NCI-H510A (cell line): Measurements from ENCODE around the gene CASZ1.
A peak's percentile ranks its signal among the peaks of the same experiment; 100 is the strongest.

Experiments
- DNase-seq: peaks from one replicate; lab custom pipeline; 2025; lab: John Stamatoyannopoulos, UW

The CASZ1 gene

DNA sequence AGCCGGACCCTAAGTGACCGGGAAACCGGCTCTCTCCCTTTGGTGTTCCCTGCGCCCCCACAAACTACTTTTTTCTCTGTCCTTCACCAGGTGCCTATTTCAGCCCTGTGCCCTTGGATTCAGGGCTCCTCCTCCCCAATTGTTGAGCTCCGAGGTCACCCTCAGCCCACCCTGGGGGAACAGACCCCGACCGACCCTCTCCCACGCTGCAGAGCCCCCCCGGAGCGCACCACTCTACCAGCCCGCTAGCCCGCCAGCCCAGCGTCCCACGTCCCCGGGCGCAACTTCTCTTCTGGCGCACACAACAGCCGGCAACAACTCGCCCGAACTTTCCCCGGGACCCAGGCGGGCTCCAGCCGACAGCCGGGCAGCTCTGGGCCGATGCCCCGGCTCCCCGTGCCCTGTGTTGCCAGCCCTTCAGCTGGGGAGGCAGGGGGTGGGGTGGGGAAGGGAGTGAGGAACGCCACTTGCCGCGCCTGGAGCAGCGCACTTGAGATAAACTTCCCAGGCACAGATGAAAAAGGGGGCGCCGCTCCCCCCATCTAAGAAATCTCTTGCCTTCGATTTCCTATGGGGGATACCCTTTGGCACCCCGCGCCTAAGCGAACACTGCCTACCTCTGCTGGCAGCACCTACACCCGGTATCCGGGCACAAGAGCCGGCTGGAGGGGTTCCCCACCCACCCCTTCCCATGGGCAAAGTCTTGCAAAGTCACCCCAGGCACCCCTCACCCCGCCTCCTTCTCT is 997 bp downstream of the CASZ1 start:
- DNase-seq, result no peak

DNA sequence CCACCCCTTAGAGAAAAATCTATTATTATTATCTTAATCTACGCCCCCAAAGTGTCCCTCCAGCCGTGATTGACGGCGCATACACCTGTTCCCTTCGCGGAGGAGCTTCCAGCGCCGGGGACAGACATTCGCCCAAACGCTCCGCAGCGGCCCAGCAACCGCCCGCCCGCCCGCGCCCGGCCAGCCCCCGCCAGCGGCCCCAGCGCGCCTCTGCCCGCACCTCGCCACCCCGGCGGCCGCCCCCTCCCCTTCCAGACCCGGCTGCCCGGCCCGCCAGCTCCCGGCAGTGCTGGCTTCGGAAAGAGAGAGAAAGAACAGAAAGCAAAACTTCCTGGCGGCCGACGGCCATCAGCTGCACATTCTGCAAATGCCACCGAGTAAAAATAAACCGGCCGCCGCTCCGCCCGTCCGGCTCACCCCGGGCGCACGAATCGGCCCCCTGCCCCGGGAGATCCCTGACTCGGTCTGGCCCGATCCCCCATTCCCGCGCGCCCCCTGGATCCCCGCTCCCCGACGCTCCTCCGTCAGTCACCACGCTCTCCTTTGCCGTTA is 1.6 kb downstream of the CASZ1 start:
- DNase-seq, result peak; percentile 76

DNA sequence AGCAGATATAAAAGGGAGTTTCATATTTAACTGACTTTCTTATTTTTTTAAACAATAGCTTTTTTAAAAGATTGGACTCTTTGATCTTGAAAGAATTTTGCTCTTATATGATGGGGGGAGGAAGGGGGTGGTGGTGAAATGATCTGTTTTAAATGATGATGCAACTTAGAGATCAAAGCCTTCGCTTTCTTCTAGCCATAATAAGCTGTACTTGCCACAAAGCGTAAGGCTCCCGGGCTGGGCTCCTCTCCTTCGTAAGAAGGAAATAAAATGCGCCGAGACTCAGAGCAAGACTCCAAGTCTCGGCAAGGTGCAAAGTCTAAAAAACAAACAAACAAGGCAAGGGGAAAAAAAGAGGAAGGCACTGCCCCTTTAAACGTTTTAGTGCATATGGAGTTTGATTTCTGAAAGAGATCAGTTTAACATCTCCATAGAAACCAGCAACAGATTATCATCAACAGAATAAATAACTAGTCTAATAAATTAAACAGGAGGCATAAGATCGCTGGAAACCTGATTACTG is 3.3 kb downstream of the CASZ1 start:
- DNase-seq, result peak; percentile 49

DNA sequence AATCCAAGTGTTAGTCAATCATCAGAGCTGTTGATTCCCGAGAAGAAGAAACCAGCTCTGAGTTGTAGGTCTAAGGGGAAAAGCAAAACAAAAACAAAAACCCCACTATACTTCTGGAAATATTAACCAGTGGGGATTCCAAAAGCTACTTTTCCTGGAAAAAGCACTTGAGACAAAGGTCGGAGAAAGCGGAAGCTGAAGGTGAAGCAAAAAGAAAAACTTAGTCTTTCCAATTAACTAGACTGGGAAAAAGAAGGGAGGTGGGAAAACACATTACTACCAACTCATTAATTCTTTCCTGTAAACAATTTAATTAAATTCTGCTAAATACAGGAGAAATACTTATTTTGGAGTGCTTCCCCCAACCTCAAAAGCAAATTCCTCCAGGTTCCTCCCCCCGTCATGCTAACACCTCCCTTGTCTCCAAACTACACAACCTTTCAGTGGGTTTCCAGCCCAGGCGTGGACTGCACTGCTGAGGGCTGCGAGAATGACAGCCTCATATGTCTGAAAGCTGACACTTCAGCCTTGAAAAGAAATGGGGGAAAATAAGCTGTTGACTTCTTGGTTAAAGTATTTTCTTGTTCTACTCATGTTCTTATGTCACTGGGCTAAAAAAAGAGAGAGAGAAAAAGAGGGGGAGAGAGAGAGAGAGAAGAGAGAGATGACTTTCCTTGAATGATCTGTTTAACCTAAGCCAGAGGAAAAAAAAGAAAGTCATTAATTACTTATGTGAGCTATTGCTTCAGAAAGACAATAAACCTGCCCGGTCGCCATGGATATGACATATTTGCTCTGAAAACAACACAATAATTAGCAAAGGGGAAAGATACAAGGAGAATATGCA is 5.1 kb downstream of the CASZ1 start:
- DNase-seq, result peak; percentile 38

DNA sequence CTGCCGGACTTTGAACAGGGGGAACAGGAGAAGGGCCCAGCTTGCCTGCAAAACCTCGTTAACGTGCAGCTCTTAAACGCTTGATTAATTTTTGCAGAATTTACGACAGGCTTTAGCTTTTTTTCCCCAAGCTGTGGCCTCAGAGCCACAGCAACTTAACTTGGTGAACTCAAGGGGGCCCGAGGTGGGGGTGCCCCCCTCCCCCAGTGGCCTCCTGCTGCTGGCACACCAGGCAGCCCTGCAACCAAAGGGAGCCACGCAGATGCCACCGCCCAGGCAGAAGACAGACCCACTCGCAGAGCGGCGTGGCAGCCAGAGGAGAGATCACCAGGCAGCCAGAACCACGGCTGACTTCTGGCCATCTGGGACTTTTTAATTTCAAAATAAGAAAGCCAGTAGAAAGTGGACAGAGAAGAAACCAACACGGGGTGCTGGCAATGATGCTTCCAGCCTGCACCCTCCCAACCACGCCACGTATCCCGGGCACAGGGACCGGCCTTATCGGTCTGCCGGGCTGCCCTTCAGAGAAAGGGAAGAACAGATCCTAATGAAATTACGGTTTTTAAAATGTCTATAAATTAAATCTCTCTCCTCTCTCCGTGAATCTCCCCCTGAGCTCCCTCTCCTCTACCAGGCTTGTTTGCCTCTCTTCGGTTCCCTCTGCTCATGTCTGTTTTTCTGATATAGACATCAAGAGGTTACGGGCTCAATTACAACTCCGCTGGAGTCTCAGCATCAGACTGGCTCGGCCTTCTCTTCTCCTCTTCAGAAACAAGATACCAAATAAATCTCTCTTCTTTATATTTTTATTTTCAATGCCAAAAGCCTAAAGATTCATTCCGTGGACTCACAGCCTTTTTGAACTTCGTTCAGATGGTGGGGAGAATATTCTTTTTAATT is 6.4 kb downstream of the CASZ1 start:
- DNase-seq, result peak; percentile 55

DNA sequence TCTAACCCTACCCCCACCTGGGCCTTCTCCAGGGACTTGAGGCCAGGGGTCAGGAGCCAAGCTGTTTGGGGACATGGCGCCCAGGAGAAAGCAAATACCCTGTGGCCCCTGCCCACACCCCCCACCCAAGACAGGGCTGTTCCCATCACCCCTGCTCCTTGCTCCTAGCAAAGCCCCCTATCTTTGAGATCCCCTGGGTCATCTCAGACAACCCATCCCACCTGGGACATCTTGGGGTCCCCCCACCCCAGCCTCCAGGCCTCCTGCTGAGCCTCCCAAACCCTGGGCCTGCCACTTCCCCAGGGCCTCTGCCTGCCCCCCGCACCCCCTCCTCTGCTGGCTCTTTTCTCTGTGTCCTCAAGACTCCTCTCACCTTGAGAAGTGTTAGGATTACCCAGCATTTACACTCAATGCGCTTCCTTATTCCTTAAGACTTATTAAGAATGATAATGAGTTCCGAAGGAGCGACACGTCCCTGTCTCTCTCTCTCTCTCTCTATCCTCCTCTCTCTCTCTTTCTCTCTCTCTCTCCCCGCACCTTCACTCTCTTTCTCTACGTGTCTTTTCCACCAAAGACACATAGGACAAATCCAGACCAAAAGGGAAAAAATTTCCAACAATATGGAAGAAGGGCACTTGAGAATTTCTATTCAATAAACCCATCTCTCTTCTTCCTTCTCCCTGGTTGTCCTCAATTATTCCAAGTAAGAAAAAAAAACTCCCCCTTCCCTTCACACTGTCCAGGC is 7.2 kb downstream of the CASZ1 start:
- no peak for DNase-seq

DNA sequence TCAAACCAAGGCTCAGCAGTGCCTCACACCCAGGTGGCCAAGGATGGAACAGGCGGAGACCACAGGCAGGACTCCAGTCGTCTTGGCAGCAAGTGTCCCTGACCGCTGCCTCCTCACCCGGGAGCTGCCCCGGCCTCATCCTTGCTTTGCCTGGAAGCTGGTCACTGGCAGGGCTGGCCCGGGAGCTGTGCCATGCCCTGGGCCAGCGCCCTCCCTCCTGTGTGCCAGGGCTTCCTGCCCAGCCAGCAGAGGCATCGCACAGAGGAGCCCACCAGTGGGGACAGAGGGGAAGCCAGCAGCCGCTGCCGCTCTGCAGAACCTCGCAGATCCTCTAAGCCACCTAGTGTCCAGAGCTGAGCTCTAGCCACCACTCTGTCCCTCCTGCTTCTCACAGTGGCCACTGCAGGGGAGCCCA is 7.8 kb downstream of the CASZ1 start:
- no peak for DNase-seq

DNA sequence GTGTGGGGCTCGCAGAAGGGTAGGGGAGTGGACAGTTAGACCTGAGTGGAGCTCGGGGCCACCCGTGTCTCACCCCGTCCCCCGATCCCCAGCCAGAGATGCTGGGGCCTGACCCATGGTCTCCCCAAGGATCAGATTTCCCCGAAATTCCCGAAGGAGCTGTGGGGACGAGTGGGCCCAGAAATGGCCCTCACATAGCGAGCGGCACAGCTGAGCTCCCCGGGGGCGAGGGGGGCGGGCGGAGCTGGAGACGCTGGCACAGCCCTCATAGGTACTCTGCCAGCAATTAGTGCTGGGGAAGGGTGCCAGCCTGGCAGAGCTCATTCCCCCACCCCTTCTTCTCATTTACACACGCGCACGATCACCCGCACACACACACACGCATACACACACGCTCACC is 9.2 kb downstream of the CASZ1 start:
- no peak for DNase-seq

DNA sequence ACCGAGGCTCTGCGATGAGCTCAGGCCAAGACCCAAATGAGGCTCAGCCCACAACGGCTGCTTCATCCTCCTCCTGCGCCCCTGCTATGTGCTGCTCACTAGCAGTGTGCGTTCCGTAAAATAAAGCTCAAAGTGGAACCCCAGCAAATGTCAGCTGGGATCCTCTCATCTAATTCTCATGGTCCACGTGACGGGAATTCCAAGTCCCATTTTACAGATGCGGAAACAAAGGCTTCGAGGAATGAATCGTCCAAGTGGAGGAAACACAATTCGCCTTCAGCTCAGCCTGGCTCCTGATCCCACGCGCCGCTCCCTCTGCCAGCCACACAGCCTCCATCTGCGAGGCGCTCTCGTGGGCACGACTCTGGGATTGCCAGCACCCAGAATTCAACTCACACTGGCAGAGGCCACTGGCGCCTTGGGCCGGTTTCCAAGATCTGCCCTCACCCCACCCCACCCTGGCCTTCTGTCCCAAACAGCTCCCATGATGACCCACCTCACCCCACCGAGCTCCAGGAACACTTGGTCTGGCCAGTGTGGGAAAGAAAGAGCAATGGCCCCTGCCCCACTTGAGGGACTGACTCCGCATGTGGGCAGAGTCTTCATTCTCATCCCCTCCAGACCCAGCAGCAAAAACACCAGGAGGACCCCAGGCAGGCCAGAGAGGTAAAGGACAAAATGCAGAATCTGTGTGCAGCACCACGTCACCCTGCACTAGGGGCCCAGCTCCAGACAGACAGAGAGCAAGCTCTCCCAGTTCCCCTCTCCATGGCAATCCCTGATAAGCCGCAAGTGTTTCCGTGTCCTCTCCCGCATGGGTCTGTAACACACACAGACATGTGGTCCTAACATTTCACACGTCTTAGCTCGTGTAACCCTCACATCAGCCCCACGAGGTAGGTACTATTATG is 10.5 kb downstream of the CASZ1 start:
- DNase-seq, result no peak

DNA sequence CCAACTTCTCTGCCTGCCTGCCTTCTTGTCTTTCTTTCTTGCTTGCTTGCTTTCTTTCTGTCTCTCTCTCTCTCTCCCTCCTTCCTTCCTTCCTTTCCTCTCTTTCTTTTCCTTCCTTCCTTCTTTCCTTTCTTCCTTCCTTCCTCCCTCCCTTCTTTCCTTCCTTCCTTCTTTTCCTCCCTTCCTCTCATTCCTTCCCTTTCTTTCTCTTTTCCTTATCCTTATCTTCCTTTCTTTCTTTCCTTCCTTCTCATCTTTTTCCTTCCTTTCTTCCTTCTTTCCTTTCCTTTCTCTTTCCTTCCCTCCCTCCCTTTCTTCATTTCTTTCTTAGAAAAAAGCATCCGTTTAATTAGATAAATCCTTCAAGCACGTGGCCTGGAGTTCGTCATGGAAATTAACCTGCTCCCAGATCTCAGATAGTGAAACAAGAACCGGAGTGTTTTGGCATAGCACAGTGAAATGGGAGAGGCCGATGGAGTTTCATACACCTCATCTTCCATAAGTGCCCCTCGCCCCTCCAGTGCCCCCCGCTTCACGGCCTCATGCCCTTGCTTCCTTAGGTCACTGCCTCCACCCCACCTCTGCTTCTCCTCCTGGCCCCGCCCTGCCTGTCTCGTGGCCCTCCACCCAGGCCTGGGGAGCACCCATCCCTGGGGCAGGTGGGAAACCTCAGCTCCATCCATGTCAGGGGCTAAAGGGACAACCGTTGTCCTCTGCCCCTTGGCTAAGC is 11.3 kb downstream of the CASZ1 start:
- DNase-seq, result no peak

DNA sequence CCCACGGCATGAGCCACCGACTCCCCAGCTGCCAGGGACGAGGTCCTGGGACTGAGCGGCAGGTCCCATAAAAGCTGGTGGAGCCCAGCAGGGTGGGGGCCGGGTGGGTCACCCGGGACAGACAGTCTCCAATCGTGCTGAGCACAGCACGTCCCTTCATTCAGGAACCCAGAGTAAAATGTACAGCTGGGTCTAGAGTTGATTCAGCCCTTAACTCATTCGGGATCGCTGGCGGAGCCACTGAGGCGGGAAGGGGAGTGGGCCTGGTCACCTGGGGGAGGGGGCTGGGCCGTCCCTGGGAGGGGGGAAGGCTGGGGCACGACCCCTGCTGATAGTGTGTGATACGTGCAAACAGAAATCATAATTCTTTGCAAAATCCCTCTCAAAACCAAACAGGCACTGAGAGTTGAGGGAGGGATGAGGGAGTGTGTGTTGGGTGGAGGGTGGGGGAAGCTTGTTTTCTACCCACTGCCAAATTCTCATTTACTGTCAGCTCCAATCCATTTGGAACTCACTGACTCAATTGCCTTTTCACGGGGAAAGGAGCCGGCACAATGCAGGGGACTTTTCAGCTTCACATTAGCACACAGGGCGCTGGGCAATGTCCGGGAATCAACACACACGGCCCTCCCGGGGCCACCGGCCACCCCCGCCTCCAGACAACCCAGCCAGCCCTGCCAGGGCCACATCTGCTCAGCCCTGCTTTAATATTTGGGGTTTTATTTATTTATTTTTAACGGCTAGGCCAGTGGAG is 13.8 kb downstream of the CASZ1 start:
- DNase-seq, result no peak

DNA sequence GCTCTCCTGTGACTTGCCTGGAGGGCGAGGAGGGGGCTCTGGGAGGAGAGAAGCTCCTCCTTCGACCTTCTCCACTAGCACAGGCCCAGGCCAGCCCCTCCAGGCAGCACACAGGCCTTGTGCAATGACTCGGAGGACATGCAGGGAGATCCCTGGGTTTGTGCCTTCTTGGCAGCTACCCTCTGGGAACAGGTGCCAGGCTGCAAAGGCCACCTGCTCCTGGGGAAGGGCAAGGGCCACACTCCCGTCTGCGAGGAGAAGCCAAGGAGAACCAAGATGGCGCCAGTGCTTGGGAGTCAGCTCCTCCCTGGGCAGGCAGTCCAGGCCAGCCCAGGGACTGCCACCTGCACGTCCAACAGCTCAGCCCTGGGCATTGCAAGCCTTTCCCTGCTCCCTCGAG is 15.3 kb downstream of the CASZ1 start:
- DNase-seq, result peak; percentile 41

DNA sequence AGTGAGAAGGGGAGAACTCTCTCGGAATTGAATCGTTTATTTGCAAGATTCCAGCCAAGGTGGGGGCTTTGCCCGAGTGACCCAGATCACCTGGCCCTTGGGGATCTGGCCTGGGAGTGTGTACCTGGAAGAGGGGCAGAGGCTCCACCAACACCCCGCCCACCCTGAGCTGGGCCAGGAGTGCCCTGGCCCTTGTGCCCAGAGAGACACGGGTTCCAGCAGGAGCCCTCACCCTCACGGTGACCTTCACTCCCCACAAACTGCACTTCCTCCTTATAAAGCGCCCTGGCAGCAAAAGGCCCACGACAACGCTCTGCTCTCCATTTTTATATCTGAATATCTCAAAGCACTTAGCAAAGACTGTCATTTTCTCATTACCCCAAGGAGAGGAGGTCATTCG is 16.6 kb downstream of the CASZ1 start:
- peak; percentile 65 for DNase-seq

DNA sequence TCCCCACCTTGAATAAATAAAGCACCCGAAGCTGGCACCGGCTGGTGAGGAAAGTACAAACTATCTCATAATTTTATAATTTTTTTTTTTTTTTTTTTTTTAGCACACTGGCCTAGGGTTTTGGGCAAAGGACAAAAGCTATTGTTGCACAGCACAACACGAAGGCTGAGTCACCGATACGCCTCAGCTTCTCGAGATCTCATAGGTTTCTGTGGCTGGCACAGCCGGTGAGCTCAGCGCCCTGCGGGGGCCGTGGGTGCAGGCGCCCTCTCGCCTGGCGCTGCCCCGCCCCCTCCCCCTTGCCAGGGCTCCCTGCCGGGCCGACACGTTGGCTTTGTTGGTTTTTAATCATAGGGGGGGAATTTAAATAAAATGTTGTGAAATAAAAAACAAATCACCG is 17.2 kb downstream of the CASZ1 start:
- peak; percentile 99 for DNase-seq

DNA sequence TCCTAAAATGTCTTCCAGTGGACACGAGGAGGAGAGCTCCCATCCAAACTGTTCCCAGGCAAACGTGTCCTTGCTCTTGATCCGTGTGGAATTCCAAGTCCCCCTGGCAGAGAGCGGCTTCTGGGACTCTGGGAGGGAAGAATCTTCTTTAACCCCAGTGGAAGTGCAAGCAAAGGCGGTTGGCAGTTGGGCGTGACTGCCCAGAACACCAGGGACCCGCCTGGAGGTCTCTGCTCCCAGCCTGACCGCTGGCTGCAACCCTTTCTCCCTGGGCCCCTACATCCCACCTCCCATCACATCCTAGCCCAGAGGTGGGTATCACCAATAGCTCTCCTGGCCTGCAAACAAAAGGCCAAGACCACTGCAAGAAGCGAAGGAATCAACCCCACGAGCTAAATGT is 17.8 kb downstream of the CASZ1 start:
- DNase-seq, result no peak

DNA sequence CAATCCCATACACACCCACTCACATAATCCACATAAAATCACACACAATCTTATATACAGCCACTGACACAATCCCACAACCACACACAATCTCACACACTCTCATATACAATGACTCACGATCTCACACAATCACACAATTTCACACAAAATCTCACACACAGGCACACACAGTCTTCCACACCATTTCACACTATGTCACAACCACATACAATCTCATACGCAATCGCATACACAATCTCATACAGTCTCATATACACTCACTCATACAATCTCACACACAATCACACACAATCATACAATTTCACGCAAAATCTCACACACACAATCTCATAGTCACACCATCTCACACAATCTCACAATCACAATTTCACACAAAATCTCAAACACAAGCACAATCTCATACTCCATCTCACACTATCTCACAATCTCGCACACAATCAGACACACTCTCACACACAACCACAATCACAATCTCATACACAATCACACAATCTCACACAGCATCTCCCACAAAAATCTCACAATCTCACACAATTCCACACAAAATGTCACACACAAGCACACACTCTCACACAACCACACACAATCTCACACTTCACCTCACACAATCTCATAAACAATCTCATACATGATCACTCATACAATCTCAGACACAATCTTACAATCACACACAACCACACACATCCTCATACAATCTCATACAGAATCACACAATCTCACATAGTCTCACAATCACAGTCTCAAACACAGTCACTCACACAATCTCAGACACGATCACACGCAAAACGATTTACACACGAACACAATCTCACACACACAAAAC is 18.5 kb downstream of the CASZ1 start:
- DNase-seq, result no peak

DNA sequence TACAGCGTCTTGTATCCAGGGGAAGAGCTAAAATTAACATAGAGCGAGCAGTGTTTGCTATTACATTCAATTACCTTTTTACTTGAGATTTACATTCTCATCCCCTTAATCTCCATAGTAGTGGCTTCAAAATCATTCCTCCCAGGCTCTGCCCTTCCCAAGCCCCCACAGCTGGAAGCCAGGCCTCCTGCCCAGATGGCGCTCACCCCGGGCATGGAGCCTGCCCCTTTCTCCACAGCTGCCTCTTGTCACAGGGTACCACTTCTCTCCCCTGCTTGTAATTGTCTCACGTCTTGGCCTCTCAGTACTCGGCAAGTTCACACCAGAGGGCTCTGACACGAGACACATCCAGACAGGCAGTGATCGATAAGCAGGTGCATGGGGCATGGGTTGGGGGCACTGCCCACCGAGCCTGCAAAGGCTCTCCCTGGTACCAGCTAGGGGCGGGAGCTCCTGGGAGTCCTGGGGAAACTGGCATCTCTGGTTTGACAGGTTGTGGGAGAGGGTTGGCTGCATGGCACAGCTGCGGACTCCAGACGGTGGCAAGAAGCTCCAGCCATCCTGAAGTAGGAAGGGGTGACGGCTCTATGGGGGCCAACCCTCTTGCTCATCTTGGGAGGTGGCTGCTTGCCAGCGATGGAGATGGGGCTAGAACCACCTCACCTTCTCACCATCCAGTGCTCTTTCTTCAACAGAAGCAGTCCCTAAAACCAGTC is 20.1 kb downstream of the CASZ1 start:
- peak; percentile 92 for DNase-seq
